Motor neuron (in vitro differentiated cells): Measurements from ENCODE around the gene UNK. TPM values are rescaled to one million over a fixed set of nuclear protein-coding genes. Genes with fewer than 3 reads are reported as not detected.
A peak's percentile ranks its signal among the peaks of the same experiment; 100 is the strongest.

Experiments used
- ATAC-seq, 8 experiments: fragments of 200-7000 bp; cut with Tn5 transposase; replicated peaks in 6 of 8; 2 replicates each; pipeline ENCODE4 v1.8.0; 2021; ENCODE audit warnings: mild to moderate bottlenecking in 8 of 8, moderate library complexity in 8 of 8
- H3K27ac ChIP-seq, 2 donors: fragments of 250-450 bp; sonication (Bioruptor Pico); 2 replicates each; pipeline ENCODE4 v1.9.0; 2021; ENCODE audit warnings: antibody characterized with exemption in 2 of 2, mild to moderate bottlenecking in 2 of 2, moderate library complexity in 1 of 2
- H3K4me1 ChIP-seq, 2 donors: fragments of 250-450 bp; sonication (Bioruptor Pico); replicated peaks in 1 of 2; 2 replicates each; pipeline ENCODE4 v1.6.1; 2021; ENCODE audit warnings: antibody characterized with exemption in 2 of 2, mild to moderate bottlenecking in 2 of 2, moderate library complexity in 1 of 2
- H3K4me3 ChIP-seq, 5 donors: fragments of 250-450 bp; sonication (Bioruptor Pico); 2 replicates each; pipeline ENCODE4 v1.9.0; 2021; ENCODE audit warnings: antibody characterized with exemption in 5 of 5, mild to moderate bottlenecking in 5 of 5, moderate library complexity in 4 of 5
- WGBS, 10 experiments: fragments of 450-650 bp; shearing (Covaris generic); methylation state at CpG; one replicate each; pipeline ENCODE4 v1.0.0; 2022; 5-methylcytosine and 5-hydroxymethylcytosine counted together
- in situ Hi-C, 9 experiments: fragments of 400-800 bp; cut with MboI; loops; one replicate each; pipeline ENCODE4 v1.15.0; 2021; ENCODE audit warnings: low sequenced_read_pairs in 9 of 9, low pct_unique_long_range_greater_than_20kb in 2 of 9; ENCODE audit not compliant: unreplicated experiment in 9 of 9
- total RNA-seq, 8 experiments: library from RNA; unstranded; fragments of 300-600 nt; gene quantifications; 2 replicates each; pipeline versions ENCODE4 v1.2.3 to v1.2.4, GENCODE V29; 2022

UNK gene
- total RNA-seq, 8 experiments from 2014 or later: 14.6 to 38.2 (median 20.0) TPM

DNA sequence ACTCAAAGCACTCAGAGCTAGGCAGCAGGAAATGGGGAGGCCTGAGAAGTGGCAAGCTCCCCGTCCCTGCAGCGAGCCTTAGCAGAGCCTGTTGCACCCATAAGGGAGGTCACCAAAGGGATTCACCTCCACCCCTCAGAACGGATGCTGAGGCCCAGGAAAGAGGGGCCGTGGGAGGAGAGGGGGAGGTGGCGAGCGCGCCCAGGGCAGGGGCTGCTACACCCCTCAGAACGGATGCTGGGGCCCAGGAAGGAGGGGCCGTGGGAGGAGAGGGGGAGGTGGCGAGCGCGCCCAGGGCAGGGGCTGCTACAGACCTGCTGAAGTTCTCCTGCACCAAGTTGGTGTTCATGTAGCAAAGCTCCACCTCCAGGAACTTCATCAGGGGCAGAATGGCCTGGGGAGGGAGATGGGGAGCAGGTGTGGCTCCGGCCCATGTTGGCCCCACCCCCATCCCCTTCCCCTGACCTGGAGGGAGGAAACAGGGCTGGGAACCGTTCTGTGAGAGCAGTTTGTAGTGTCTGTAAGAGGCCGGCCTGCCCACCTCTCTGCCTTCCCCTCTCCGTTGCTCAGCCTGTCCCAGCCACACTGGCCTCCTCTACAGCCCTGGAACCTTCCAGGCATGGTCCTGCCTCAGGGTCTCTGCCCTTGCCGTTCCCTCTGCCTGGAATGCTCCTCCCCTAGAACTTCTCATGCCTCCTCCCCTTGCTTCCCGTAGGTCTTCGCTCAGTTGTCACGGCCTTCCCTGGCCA lies 48.2 kb downstream of the UNK start:
- in situ Hi-C loops: no loop called here
- WGBS, 10 experiments: 20 to 63% (median 50%) methylated on average over 1 to 4 of the region's 20 CpGs; no CpG with 5 or more reads in 3 of the 10 experiments
- peak; percentile 7 to 59 (median 40) for ATAC-seq
- H3K27ac ChIP-seq: no peak overlapping the region
- H3K4me1 ChIP-seq: peaks cover 19 to 28% of the 10 kb centered on the region in 2 donors
- H3K4me3 ChIP-seq: no peak overlapping the region

DNA sequence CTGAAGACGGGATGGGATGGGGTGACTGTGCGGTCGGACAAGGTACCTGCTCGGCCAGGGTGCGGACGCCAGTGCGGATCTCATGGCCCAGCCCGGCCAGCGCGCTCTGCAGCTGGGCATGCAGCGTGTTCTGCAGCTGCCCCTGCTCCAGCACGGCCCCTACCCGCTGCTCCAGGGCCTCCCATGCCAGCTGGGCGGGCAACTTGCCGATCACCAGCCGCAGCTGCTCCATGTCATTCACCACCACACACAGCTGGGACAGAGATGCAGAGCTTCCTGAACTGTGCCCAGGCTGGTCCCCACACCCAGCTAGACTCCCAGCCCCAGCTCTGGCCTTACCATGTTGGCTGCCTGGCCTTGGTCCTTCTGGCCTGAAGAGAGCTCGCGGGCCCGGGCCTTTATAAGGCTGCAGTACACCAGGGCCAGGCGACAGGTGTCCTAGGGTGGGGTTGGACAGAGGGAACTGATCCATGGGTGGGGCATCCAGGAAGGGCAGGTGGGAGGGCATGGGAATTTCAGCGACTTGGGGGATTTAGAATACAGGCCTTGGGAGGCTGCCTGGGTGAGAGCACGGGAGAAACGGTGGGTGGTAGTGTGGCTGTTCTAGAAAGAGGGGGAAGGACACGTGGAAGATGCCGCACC lies 49.8 kb downstream of the UNK start:
- peaks cover 18 to 27% of the 10 kb centered on the region in 2 donors for H3K4me1 ChIP-seq
- ATAC-seq: no peak
- no peak overlapping the region for H3K27ac ChIP-seq
- WGBS, 10 experiments: 93 to 100% (median 96%) methylated on average over 2 to 10 of the region's 25 CpGs; no CpG with 5 or more reads in 7 of the 10 experiments
- H3K4me3 ChIP-seq: no peak overlapping the region
- in situ Hi-C loops: no loop called here

DNA sequence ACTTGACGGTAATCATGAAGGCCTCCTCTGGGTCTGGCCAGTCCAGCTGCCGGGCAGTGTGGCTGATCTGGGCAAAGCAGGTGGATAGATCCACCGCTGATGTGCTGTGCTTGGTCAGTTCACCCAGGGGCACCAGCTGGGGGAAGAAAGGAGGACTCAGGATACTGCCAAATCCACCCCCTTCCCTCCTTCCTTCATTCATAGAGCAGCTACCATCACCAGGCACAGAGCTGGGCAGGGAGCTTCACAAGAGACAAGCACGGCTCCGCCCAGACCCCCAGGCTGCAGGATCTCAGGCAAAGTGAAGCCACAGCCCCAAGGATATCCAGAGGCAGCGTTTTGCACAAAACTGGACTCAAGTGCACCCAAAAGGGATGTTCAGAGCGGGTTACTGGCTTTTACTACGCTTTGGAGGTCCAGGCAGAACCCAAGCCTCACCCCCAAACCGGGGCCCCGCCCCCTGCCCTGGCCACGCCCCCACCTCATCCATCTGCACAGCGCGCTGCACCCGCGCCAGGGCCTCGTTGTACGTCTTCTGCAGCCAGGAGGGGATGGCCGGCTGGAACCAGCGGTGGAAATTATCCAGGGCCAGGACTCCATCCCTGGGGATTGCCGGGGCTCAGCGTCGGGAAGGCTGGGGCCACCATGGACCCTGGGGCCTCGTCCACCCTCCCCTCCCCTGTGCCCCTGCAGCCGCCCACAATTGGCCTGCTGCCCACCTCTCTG lies 50.5 kb downstream of the UNK start:
- in situ Hi-C loops: no loop called here
- ATAC-seq: peak in 7 of 8 experiments; percentile 6 to 71 (median 57)

DNA sequence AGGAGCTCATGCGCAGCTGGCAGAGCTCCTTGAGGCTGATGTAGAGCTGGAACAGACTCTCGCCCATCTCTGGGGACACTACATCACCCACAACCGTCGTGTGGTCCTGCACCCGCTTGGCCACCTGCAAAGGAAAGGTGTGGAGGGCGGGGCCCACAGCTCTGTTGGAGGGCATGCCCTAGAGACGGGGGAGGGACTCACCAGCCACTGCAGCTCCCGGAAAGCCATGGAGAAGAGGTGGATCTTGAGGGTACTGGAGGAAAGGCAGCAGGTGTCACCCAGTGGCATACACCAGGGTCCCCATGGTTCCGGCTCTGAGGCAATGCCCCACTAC lies 51.0 kb downstream of the UNK start:
- ATAC-seq: no peak
- WGBS, 10 experiments: 100% methylated on average over 1 of the region's 9 CpGs; no CpG with 5 or more reads in 9 of the 10 experiments
- H3K4me3 ChIP-seq: no peak overlapping the region
- peaks cover 18 to 27% of the 10 kb centered on the region in 2 donors for H3K4me1 ChIP-seq
- H3K27ac ChIP-seq: peak overlapping the region in 1 of 2 donors; percentile 49
- in situ Hi-C loops: no loop called here

More for the DNA sequence above, 50.5 kb downstream of the UNK start:
- H3K4me3 ChIP-seq: no peak overlapping the region
- WGBS, 10 experiments: 42 to 100% (median 86%) methylated on average over 1 to 11 of the region's 24 CpGs; no CpG with 5 or more reads in 5 of the 10 experiments
- H3K27ac ChIP-seq: peak overlapping the region in 1 of 2 donors; percentile 49
- peaks cover 18 to 27% of the 10 kb centered on the region in 2 donors for H3K4me1 ChIP-seq

DNA sequence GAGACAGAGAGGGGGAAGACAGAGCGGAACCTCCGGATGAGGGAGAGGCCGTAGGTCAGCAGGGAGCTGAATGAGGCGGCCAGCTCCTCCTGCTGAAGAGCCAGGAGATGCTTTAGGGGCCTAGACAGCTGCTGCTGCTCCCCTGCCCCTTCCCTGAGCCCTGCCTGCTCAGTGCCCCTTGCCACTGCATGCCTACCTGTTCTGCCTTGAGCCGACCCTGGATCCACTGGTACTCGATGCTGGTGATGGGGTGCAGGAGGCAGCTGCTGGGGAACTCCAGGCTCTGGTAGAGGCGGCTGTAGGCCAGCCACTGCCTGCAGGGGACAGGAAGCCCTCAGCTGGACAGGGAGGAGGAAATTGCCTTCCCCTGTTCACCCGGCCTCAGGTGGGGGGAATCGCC lies 52.0 kb downstream of the UNK start:
- Histone ChIP-seq H3K4me3 (no peak overlapping the region), H3K4me1 (peaks cover 18 to 21% of the 10 kb centered on the region in 2 donors), H3K27ac (no peak overlapping the region)
- ATAC-seq: no peak
- in situ Hi-C loops: no loop called here
- 17 to 57% (median 50%) methylated on average over 1 to 2 of the region's 9 CpGs; no CpG with 5 or more reads in 7 of the 10 experiments for WGBS, 10 experiments

DNA sequence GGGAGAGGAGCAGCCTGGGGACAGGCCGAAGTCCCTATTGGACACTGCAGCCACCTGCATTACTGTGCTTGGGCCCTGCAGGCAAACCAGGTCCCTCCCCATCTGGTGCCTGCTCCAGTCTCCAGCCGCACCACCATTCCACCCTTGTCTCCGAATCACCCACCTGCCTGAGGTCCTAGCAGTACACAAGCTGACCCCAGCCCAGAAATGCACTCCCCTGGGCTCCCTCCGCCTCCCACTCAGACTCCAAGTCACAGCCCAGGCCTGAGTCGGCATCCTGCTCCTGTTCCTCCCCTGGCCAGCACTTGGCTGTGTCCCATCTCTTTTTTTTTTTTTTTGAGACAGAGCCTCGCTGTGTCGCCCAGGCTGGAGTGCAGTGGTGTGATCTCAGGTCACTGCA lies 53.3 kb downstream of the UNK start:
- in situ Hi-C loops: no loop called here
- H3K27ac ChIP-seq: no peak overlapping the region
- no peak for ATAC-seq
- no peak overlapping the region for H3K4me3 ChIP-seq
- WGBS, 10 experiments: 0 to 90% (median 80%) methylated on average over 1 to 4 of the region's 7 CpGs; no CpG with 5 or more reads in 5 of the 10 experiments
- H3K4me1 ChIP-seq: peaks cover 14 to 18% of the 10 kb centered on the region in 2 donors

DNA sequence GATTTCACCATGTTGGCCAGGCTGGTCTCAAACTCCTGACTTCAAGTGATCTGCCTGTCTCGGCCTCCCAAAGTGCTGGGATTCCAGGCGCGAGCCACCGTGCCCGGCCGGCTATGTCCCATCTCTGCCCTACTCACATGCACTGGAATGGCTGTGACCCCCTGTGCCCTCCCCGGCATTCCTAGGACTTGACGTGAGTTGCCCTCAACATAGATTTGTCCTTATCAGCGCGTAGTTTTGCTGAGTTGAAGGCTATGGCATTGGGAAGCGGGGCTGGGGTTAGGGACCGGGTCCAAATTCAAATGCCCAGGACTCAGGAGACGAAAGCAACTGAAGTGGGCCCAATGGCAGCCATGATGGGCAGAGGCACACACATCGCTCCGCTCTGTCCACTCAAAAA lies 53.8 kb downstream of the UNK start:
- in situ Hi-C loops: no loop called here
- 75 to 100% (median 91%) methylated on average over 2 to 6 of the region's 15 CpGs; no CpG with 5 or more reads in 5 of the 10 experiments for WGBS, 10 experiments
- no peak overlapping the region for H3K27ac ChIP-seq
- no peak overlapping the region for H3K4me3 ChIP-seq
- ATAC-seq: no peak
- H3K4me1 ChIP-seq: peaks cover 8 to 14% of the 10 kb centered on the region in 2 donors

DNA sequence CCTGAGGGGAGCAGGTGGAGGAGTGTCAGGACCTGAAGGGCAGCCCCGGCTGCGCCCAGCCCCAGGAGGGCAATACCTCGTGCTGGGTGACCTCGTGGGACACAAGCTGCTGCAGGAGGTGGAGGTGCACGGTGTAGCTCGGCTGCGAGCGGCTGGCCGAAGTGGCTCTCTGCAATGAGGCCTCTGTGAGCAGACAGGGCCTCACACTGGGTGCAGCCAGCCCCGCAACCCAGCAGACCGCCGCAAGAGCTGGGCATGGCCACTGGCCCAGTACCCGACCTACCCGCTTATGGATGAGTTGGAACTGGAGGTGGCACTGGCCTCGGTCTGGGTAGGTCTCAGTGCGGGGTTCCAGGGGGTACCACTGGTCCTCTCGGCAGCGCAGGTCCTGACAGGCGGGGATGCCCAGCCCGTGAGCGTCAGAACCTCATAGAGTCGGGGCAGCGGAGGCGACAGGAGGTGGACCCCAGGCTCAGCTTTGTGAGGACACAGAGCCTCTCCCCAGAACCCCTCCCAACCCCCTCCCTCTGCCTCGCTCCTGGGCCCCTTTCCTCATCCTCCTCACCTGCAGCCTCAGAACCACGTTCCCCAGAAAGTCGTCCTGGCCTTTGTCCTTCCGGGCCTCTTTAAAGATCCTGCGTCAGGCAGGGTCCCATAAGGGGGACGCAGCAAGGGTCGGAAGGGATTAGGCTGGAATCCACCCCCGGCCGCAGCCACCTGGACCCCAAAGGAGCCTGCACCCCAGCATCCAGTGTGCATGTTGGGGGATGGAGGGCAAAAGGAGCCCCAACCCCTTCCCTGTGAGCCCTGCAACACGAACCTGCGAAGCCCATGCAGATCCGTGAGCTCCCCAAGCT lies 55.6 kb downstream of the UNK start:
- Histone ChIP-seq H3K27ac (no peak overlapping the region), H3K4me1 (peaks cover 12 to 23% of the 10 kb centered on the region in 2 donors), H3K4me3 (no peak overlapping the region)
- ATAC-seq: no peak
- in situ Hi-C loops: no loop called here
- WGBS, 10 experiments: 75 to 90% (median 88%) methylated on average over 2 to 17 of the region's 36 CpGs; no CpG with 5 or more reads in 7 of the 10 experiments

DNA sequence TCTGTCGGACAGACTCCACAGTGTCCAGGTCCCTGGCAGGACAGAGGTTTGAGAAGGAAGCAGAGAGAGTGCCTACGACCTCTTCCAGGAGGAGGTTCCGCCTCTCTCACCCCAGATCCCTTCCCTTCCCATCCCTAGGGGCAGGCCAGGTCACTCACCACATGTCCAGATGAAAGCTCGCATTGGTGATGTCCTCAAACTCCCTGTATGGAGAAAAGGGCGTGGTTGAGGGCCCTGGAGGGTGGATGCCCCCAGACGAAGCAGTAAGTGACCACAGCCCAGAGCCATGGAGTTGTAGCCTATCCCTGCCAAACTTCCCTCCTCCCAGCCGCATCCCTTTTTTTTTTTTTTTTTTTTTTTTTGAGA lies 56.2 kb downstream of the UNK start:
- 0 to 60% (median 30%) methylated on average over 1 to 3 of the region's 7 CpGs; no CpG with 5 or more reads in 6 of the 10 experiments for WGBS, 10 experiments
- no peak overlapping the region for H3K4me3 ChIP-seq
- H3K27ac ChIP-seq: no peak overlapping the region
- ATAC-seq: peak in 3 of 8 experiments; percentile 9 to 57 (median 29)
- in situ Hi-C loops: no loop called here
- H3K4me1 ChIP-seq: peaks cover 14 to 23% of the 10 kb centered on the region in 2 donors

DNA sequence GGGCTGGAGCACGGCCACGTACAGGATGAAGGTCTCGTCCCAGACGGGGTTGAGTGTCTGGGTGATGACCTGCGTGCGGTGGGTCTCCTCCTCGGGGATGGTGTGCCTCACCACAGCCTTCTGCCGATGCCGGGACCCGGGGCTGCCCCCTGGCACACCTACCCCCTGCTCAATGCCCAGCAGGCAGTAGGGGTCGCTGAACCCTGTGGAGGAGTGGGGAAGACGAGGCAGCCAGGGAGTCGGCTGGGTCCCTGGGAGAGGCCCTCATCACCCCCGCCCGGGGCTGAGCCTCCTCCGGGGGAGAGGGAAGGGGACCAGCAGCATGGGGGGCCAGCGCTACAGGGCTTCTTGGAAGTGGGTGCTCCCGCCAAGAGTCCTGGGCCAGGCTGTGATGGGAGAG lies 57.8 kb downstream of the UNK start:
- 80 to 93% (median 89%) methylated on average over 1 to 3 of the region's 18 CpGs; no CpG with 5 or more reads in 7 of the 10 experiments for WGBS, 10 experiments
- no peak for ATAC-seq
- Histone ChIP-seq H3K4me3 (no peak overlapping the region), H3K27ac (no peak overlapping the region), H3K4me1 (peaks cover 22 to 33% of the 10 kb centered on the region in 2 donors)
- in situ Hi-C loops: no loop called here

DNA sequence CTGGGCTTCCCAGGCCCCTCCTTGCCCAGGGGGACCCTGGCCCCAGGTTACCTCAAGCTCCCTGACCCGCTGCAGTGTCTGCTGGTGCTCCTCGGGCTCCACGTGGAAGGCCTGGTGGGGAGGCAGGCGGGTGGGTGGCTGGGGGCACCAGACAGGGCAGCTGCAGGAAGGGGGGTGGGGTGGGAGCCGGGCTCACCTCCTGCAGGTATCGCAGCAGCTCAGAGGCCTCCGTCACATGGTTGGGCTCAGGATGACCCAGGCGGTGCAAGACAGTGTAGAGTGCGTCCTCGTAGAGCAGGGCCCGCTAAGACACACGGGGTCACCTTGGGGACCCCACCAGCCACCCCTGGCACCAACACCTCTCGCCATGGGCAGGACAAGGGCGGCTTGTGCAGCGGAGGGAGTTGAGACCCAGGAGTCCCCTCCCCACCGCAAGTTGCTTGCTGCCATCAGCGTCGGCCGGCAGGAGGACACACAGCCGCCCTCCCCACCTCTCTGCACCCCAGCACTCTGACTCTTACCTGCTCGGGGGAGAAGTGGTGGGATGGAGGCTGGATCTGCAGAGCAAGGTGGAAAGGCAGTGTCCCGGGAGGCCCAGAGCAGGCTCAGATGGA lies 58.5 kb downstream of the UNK start:
- in situ Hi-C loops: no loop called here
- no peak for ATAC-seq
- H3K4me1 ChIP-seq: peaks cover 28 to 39% of the 10 kb centered on the region in 2 donors
- no peak overlapping the region for H3K4me3 ChIP-seq
- WGBS, 10 experiments: 87% methylated on average over 4 of the region's 22 CpGs; no CpG with 5 or more reads in 9 of the 10 experiments
- H3K27ac ChIP-seq: no peak overlapping the region
